GM21576 (cell line): ENCODE measurements around the gene TRAPPC10.

Experiments used
- ATAC-seq: cut with Tn5 transposase; IDR thresholded peaks from one replicate; pipeline ENCODE4 v1.9.1; 2021; ENCODE audit warnings: mild to moderate bottlenecking, moderate library complexity; ENCODE audit not compliant: unreplicated experiment

TRAPPC10 gene

GRCh38 chr21:43981151-43981870 is 30.8 kb upstream of the TRAPPC10 start:
- no peak for ATAC-seq

DNA sequence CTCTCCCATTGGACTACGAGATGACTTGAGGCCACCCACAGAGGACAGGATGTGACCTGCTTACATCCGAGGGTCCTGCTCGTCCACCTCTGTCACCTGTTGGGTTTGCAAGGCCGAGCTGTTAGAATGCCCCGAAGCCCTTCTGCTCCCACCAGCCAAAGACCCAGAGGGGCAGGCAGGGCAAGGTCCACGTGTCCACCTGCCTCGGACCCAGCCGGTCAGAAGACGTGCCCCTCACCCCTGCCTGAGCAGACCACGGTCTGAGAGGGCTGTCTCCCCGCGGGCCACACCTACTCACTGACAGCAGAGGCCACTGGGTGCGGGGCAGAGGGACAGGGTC is 30.3 kb upstream of the TRAPPC10 start:
- ATAC-seq: no peak

DNA sequence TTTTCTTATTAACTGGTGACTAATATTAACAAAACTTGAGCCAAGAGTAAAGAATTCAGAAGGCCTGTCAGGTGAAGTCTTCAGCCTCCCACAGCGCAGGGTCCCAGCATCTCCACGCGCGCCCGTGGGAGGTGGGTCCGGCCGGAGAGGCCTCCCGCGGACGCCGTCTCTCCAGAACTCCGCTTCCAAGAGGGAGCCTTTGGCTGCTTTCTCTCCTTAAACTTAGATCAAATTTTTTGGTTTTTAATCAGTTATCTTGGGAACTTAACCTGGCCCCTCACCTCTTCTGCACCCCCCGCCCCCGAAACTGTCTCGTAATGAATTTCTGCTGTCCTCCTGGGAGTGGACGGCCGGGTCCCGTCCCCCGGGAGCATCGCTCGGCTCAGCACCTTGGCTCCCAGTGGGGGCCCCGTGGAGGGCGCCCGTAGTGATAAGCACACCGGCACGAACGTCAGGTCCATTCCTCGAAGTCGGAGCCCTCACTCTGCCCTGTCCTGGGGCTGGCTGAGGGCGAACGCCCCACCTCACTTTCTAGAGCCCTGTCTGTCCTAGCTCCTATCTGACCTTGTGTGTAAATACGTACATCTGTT is 29.5 kb upstream of the TRAPPC10 start:
- ATAC-seq: no peak

- no peak for ATAC-seq
Observed at GRCh38 chr21:43983390-43983789, 28.7 kb upstream of the TRAPPC10 start.

- ATAC-seq: no peak
Observed at GRCh38 chr21:43983860-43984420, 28.2 kb upstream of the TRAPPC10 start.

GRCh38 chr21:43984905-43985689 is 27.0 kb upstream of the TRAPPC10 start:
- ATAC-seq: no peak

GRCh38 chr21:43985690-43986251 is 26.3 kb upstream of the TRAPPC10 start:
- ATAC-seq: no peak

DNA sequence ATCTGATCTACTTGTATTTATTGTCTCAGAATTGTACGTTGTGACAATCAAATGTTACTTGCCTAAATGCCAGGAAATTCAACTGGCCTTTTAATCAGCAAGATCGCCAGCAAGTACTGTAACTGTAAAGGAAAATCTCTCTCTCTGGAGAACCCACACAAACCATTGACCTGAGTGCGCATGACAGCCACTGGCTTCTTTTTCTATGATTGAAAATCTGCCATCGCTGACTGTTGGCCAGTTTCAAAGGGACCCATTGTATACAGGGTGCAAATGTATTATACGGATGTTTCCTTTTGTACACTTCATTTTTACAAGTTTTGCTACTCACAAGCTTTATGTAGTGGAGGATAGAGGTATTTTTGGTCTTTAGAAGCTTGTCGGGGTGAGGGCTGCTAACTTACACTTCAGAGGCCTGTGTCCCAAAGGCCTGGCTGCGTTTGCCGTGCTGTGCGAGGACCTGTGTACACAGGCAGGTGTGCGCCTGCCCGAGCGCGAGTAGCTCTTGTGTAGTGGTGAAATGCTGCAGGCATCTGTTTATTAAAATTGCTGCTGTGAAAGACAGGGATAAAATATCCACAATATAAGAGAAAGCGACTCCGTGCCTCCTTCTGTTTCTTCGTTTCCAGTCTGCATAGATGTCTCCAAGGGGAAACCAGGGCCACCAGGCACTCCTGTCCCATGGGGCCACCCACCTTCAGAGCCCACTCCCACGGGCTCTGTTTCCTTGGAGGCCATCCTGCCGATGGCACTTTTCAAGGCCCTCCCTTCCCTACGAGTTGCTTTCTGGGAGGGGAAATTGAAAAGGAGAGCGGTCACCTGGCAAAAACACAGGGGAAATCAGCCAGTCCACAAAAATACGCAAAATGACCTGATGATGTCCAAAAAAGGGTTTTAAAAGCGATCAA is 25.3 kb upstream of the TRAPPC10 start:
- no peak for ATAC-seq

- ATAC-seq: no peak
Observed at GRCh38 chr21:43987509-43987908, 24.6 kb upstream of the TRAPPC10 start.

- no peak for ATAC-seq
Observed at GRCh38 chr21:43988016-43988415, 24.1 kb upstream of the TRAPPC10 start.

DNA sequence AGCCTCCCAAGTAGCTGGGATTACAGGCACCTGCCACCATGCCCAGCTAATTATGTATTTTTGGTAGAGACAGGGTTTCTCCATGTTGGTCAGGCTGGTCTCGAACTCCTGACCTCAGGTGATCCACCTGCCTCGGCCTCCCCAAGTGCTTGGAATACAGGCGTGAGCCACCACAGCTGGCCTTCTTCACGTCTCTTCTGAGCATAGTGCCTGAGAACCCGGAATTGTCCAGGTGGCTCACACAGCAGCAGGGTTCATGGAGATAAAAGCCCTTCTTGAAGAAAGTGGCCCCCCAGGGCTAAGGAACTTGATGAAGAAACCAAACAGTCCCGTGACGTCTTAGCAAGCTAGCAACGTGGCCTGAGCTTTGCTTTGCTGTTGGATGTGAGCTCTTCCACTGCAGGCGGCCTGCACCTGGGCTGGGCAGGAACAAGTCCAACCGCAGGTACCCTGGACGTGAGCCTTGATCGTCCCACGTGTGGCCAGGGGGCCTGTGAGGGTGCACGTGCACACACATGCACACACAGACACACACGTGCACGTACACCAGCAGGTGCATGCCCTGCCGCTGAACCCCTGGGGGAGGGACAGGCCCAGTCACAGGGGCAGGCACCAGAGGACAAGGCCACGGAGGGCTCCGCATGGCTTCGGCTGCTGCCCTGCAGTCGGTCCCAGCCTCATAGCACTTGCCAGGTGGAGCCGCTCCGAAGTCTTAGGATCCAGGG is 23.4 kb upstream of the TRAPPC10 start:
- no peak for ATAC-seq

DNA sequence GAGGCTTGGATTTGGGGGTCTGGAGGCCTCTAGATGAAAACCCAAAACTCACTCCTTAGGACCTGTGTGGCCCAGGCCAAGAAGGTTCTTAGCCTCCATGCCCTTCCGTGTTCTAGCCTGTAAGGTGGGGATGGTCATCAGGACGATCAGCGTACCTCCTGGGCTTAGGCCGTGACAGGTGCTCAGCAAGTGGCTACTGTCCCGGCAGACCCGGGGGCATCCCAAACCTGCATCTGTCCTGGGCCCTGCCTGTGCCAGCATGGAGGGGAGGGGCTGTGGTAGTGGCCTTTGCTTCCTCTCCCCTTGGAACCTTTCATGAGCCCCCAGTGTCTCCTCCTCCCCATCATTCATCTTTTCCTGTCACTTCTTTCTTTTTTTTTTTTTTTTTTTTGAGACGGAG is 22.7 kb upstream of the TRAPPC10 start:
- no peak for ATAC-seq

DNA sequence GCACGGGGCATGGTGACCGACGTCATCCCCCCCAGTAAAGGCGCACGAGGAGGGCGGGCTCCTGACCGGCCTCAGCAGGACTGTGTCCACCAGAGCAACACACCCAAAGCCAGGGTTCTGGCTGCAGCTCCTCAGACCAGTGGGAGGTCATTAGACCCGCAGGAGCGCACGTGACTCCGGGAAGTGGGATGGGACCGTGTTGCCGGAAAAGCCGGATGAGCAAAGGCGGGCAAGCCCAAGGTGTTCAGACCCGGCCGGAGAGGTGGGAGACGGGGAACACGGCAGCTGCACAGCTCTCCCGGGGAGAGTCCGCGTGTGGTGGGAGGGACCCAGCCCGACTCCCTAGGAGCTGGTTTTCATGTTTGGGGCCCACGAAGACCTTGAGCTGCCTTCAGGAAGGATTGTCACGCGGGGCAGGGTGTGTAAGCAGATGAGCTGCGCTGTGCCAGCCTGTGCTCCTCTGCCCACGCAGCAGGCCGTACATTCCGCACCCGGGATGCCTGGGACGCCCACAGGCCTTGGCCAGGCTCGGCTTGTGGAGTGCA is 20.6 kb upstream of the TRAPPC10 start:
- no peak for ATAC-seq

- no peak for ATAC-seq
Observed at GRCh38 chr21:43992121-43992520, 20.0 kb upstream of the TRAPPC10 start.

DNA sequence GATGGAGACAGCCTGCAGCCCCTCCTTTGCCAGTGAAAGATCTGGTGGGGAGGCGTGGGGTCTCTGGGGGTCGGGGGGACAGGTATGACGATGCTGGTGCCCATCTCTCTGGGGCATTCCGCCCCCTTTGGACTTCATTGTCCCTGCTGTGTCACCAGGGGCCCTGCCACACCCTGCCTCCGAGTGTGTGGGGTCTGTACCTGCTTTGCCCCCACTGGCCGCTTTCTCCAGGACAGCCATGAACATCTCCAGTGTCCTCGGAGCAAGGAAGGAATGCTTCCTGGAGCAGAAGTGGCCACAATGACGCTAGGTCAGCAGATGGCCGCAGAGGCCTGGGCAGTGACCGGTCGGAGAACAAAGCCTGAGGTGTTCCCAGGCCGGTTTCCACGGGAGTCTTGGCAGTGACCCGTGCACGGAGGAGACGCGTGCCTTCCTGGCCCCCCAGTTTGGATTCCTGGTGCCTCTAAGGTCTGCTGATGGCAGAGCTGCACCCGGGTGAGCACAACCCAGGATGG is 18.6 kb upstream of the TRAPPC10 start:
- ATAC-seq: no peak

DNA sequence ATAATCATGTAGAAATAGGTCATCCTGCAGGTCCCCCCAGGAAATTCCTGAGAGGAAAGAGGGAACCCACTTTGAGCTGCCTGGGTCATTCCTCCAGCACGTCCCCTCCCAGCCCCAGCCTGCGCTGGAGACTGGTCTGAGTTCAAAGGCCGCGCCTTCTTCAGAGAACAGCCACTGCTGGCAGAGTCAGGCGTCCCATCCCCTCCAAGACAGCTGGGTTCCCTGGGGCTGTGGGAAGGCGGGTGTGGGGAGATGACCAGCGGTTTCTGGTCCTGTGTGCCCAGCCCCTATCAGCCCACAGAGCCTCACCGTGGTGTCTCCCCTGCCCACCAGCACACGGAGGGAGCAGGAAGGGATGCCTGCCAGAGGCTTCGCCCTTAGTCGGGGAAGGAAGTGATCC is 18.0 kb upstream of the TRAPPC10 start:
- no peak for ATAC-seq

- ATAC-seq: no peak
Observed at GRCh38 chr21:43994646-43995045, 17.5 kb upstream of the TRAPPC10 start.

DNA sequence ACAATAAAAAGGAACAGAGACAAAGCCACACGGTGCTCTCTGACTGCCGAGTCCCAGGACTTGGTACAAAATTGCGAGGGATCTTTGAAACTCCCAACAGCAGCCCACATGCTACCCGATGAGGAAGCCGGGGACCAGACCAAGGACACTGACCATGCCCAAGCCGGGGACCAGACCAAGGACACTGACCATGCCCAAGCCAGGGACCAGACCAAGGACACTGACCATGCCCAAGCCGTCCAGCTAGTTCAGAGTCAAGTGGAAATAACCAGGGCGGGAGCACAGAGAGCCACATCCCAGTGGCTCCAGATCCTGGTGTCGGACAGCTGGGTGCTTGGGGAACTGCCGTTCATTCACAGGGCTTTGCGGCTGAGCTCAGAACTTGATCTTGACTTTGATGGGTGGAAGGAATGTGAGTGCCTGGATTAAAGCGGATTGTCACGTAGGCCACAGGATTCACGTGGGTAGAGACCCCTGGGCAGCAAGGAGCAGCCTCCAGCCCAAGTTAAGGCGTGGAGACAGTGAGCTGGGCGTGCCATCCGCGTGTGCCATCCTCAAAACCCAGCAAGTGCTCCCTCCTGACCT is 16.5 kb upstream of the TRAPPC10 start:
- no peak for ATAC-seq
